ENCODE data around the gene UPK1A.

DNA sequence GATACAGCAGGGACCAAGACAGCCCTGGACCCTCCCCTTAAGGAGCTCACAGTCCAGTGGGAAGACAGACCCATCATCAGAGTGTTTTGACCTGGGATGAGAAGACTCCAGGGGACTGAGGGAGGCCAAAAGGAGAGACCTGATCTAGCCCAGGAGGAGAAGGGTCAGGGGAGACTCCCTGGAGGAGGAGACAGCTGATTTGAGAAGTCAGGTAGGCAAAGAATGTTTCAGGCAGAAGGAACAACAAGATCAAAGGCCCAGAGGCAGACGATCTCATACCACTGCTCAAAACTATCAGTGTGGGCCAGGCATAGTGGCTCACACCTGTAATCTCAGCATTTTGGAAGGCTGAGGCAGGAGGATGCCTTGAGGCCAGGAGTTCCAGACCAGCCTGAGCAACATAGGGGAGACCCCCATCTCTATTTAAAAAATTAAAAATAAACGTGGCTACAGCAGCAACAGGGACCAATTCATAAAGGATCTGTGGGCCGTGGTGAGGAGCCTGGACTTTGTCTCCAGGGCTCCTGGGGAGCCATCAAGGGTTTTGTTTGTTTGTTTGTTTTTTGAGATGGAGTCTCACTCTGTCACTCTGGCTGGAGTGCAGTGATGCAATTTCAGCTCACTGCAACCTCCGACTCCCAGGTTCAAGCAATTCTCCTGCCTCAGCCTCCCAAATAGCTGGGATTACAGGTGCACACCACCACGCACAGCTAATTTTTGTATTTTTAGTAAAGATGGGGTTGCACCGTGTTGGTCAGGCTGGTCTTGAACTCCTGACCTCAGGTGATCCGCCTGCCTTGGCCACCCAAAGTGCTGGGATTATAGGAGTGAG is 20.4 kb upstream of the UPK1A start:
- TF ChIP-seq EZH2 (IDR thresholded peaks at IDR 0.05; ENCODE audit: borderline replicate concordance) (no peak), EZH2phosphoT487 (IDR thresholded peaks at IDR 0.05; ENCODE audit: low read depth, severe bottlenecking, unreplicated experiment) (no peak)
- TF ChIP-seq, protein P1, sequence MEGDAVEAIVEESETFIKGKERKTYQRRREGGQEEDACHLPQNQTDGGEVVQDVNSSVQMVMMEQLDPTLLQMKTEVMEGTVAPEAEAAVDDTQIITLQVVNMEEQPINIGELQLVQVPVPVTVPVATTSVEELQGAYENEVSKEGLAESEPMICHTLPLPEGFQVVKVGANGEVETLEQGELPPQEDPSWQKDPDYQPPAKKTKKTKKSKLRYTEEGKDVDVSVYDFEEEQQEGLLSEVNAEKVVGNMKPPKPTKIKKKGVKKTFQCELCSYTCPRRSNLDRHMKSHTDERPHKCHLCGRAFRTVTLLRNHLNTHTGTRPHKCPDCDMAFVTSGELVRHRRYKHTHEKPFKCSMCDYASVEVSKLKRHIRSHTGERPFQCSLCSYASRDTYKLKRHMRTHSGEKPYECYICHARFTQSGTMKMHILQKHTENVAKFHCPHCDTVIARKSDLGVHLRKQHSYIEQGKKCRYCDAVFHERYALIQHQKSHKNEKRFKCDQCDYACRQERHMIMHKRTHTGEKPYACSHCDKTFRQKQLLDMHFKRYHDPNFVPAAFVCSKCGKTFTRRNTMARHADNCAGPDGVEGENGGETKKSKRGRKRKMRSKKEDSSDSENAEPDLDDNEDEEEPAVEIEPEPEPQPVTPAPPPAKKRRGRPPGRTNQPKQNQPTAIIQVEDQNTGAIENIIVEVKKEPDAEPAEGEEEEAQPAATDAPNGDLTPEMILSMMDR (IDR thresholded peaks at IDR 0.05; ENCODE audit: poor library complexity), result no peak

Data from hepatocyte (in vitro differentiated cells).